Measurements from ENCODE around the gene ARPC5L. TPM values are rescaled to one million over a fixed set of nuclear protein-coding genes. Genes with fewer than 3 reads are reported as not detected.
A peak's percentile ranks its signal among the peaks of the same experiment; 100 is the strongest.

Gene ARPC5L
- total RNA-seq: 10 to 100 TPM; 76.6 to 79.4 TPM

DNA sequence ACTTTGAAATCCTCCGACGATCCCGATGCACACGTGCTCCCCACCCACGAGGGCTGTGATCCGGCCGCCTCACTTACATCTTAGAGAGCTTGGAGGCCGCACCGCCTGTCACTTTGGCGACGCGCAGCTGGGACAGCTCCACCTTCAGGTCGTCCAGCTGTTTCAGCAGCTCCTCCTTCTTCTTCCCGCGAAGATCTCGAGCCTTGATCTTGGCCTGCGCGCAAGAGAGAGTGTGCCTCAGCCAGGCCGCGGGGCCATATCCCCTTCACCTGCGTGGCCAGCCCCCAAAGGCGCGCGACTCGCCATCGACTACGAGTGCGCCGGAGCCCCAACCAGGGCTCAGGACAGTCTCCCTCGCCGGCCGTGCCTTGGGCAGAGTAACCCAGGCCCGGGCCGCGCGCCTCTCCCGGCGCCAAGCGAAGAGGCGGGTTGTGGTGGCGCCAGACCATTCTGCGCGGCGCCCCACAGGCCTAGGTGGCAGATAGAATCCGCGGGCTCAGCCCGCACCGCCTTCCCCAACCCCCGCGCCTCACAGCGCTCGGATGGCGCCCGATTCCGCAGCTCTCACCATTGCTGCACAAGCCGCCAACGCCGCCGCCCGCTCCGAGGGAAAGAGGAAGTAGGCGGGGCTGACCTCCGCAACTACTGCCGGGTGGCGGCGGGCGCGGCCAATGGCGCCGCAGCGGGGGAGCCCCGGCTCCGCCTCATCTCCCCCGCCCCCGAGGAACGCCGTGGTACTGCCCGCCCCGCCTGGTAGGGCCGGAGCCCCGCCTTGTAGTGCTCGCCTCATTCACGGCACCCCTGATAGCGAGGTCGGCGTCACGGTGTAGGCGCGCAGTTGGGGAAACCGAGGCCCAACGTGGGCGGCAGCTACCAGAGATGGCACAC is at the start of gene ARPC5L, which contains the start of gene RPL35:
Gene ARPC5L (plus strand): TSS at position 789 of the 888 bp plus-strand sequence. CDS start 7,161 bp downstream, outside the sequence.
Gene RPL35 (minus strand): TSS at position 616 of the 888 bp plus-strand sequence. CDS start 45 bp downstream, at position 571.
- Mint-ChIP-seq H3K27ac (peak within 1 kb of the TSS; percentile 96), H3K9me3 (no peaks in the 10 kb centered on the region), H3K27me3 (no peaks in the 10 kb centered on the region), H3K36me3 (ENCODE audit: low read depth) (peaks cover 51% of the 10 kb centered on the region), H3K4me3 (peak within 1 kb of the TSS; percentile 86), H3K4me1 (peaks cover 44% of the 10 kb centered on the region)
- POLR2A ChIA-PET: interaction anchor here (0.6 to 7.1 kb wide), 36 partner anchors 9 to 845 kb away, joined by 3 to 210 read pairs (median 4); partner anchors contain the start of genes GOLGA1, HSPA5, MAPKAP1 and NR6A1
- CTCF ChIA-PET: interaction anchor here (0.6 to 3.3 kb wide), 10 partner anchors 9 to 282 kb away, joined by 3 to 36 read pairs (median 6); partner anchors contain the start of genes NR6A1, SCAI and WDR38
- DNase-seq: peak; percentile 97

- Mint-ChIP-seq H3K36me3 (ENCODE audit: low read depth) (no peaks in the 10 kb centered on the region), H3K4me3 (no peak overlapping the region), H3K4me1 (peaks cover 2% of the 10 kb centered on the region), H3K9me3 (no peaks in the 10 kb centered on the region), H3K27ac (no peak overlapping the region), H3K27me3 (no peaks in the 10 kb centered on the region)
- DNase-seq: no peak
- CTCF ChIA-PET: interaction anchor here (1.0 kb wide), 1 partner anchor 28 kb away, joined by 3 read pairs; no protein-coding TSS in a partner anchor
- POLR2A ChIA-PET: no interaction called here
Measured at GRCh38 chr9:124812441-124812876, 49.5 kb upstream of the ARPC5L start.

GRCh38 chr9:124813041-124813440 is 48.9 kb upstream of the ARPC5L start:
- no peaks in the 10 kb centered on the region for H3K27me3 Mint-ChIP-seq
- peaks cover 3% of the 10 kb centered on the region for H3K4me1 Mint-ChIP-seq
- H3K4me3 Mint-ChIP-seq: no peak overlapping the region
- no peaks in the 10 kb centered on the region for H3K9me3 Mint-ChIP-seq
- CTCF ChIA-PET: interaction anchor here (1.5 kb wide), 1 partner anchor 40 kb away, joined by 3 read pairs; the partner anchor contains the start of gene WDR38
- no peak overlapping the region for H3K27ac Mint-ChIP-seq
- H3K36me3 Mint-ChIP-seq (ENCODE audit: low read depth): no peaks in the 10 kb centered on the region
- no peak for DNase-seq
- POLR2A ChIA-PET: no interaction called here

DNA sequence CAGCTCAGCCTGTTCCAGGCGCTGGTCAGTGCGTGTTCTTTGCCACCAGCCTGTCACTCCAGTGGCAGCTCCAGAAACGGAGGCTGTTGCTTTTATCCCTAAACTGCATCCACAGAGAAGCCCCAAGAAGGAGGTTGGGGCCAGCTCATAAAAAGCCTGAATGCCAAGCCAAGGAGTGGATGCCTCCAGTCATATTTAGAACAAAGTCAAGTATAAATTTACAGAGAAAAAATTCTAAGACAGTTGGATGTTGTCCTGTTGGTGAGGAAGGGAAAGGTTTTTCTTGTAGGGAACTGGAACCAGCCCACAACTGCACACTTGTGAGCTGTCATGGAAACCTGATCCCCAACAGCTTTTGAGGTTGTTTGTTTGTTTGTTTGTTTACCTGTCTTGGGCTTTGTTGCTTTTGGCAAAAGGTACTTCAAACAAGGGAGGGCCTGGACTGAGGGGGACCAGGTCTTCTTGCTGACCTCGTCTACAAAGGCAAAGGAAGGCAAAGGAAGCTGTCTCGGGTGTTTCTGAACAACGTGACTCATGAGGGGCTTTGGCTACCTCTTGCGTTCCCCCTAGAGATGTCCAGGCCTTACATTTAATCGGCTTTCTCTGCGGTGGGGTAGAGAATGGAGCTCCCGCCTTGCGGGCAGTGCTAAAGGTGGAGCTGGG is 48.3 kb upstream of the ARPC5L start:
- DNase-seq: no peak
- Mint-ChIP-seq H3K27ac (no peak overlapping the region), H3K27me3 (no peaks in the 10 kb centered on the region), H3K9me3 (no peaks in the 10 kb centered on the region), H3K4me3 (no peak overlapping the region), H3K4me1 (peaks cover 9% of the 10 kb centered on the region), H3K36me3 (ENCODE audit: low read depth) (no peaks in the 10 kb centered on the region)
- POLR2A ChIA-PET: no interaction called here
- CTCF ChIA-PET: interaction anchor here (1.5 kb wide), 1 partner anchor 39 kb away, joined by 3 read pairs; the partner anchor contains the start of gene WDR38

- no peaks in the 10 kb centered on the region for H3K9me3 Mint-ChIP-seq
- ChIA-PET POLR2A (no interaction called here), CTCF (interaction anchor here (1.5 kb wide), 1 partner anchor 39 kb away, joined by 3 read pairs; the partner anchor contains the start of gene WDR38)
- H3K4me3 Mint-ChIP-seq: no peak overlapping the region
- DNase-seq: no peak
- no peak overlapping the region for H3K27ac Mint-ChIP-seq
- no peaks in the 10 kb centered on the region for H3K36me3 Mint-ChIP-seq (ENCODE audit: low read depth)
- peaks cover 10% of the 10 kb centered on the region for H3K4me1 Mint-ChIP-seq
- H3K27me3 Mint-ChIP-seq: no peaks in the 10 kb centered on the region
Measured at GRCh38 chr9:124814164-124814535, 47.8 kb upstream of the ARPC5L start.

- H3K27ac Mint-ChIP-seq: no peak overlapping the region
- H3K4me1 Mint-ChIP-seq: peaks cover 11% of the 10 kb centered on the region
- no peak overlapping the region for H3K4me3 Mint-ChIP-seq
- no peak for DNase-seq
- ChIA-PET CTCF (interaction anchor here (0.7 kb wide), 1 partner anchor 1993 kb away, joined by 4 read pairs; no protein-coding TSS in a partner anchor), POLR2A (no interaction called here)
- no peaks in the 10 kb centered on the region for H3K36me3 Mint-ChIP-seq (ENCODE audit: low read depth)
- no peaks in the 10 kb centered on the region for H3K9me3 Mint-ChIP-seq
- no peaks in the 10 kb centered on the region for H3K27me3 Mint-ChIP-seq
Measured at GRCh38 chr9:124815601-124816000, 46.3 kb upstream of the ARPC5L start.

- ChIA-PET POLR2A (no interaction called here), CTCF (interaction anchor here (0.6 to 1.1 kb wide), 5 partner anchors 21 to 44 kb away, joined by 3 read pairs; partner anchors contain the start of gene OLFML2A)
- H3K27ac Mint-ChIP-seq: no peak overlapping the region
- peaks cover 3% of the 10 kb centered on the region for H3K27me3 Mint-ChIP-seq
- H3K4me1 Mint-ChIP-seq: peaks cover 11% of the 10 kb centered on the region
- no peaks in the 10 kb centered on the region for H3K36me3 Mint-ChIP-seq (ENCODE audit: low read depth)
- H3K4me3 Mint-ChIP-seq: no peak overlapping the region
- peak; percentile 20 for DNase-seq
- H3K9me3 Mint-ChIP-seq: no peaks in the 10 kb centered on the region
Measured at GRCh38 chr9:124818431-124819281, 43.3 kb upstream of the ARPC5L start.

DNA sequence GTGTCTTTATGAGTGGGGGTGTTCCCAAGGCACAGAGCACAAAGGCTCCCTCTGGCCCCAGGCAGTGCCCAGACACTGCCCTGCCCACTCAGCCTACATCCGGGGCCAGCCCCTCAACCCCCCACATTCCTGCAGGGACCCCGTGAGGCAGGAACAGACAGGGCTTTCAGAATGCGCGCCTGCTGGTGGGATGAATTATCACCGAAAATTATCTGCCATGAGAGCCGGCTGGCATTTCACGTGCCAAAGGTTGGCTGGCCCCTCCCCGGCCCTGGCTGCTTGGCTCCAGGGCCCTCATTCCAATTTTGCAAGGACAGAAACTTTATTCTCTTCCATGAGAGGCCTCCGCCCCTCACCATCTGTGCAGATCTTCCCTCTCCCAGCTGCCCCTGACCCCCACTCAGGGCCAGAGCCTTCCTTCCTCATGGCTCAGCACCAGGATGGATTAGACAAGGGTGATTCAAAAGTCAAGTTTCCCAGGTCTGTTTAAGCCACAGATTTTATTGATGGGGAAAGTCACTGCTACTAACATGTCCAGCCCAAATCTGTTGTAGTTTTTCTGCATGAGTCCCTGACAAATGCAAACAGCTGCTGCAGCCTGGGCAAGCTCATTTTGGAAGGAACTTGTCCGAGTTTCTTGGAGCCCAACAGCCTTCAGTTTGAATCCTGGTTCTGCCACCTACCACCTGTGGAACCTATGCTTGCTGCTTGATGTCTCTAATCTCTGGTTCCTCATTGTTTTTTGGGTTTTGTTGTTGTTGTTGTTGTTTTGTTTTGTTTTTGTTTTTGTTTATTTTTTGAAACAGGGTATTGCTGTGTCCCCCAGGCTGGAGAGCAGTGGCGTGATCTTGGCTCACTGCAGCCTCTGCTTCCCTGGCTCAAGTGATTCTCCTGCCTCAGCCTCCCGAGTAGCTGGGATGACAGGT is 41.0 kb upstream of the ARPC5L start:
- POLR2A ChIA-PET: no interaction called here
- Mint-ChIP-seq H3K27ac (no peak overlapping the region), H3K36me3 (ENCODE audit: low read depth) (no peaks in the 10 kb centered on the region), H3K4me1 (peaks cover 11% of the 10 kb centered on the region), H3K27me3 (peaks cover 6% of the 10 kb centered on the region), H3K9me3 (no peaks in the 10 kb centered on the region), H3K4me3 (no peak overlapping the region)
- DNase-seq: no peak
- CTCF ChIA-PET: no interaction called here

GRCh38 chr9:124828489-124829333 is 33.2 kb upstream of the ARPC5L start:
- no peak for DNase-seq

GRCh38 chr9:124829334-124829669 is 32.6 kb upstream of the ARPC5L start:
- H3K27me3 Mint-ChIP-seq: peaks cover under 1% of the 10 kb centered on the region
- ChIA-PET POLR2A (no interaction called here), CTCF (no interaction called here)
- H3K4me1 Mint-ChIP-seq: no peaks in the 10 kb centered on the region
- H3K36me3 Mint-ChIP-seq (ENCODE audit: low read depth): no peaks in the 10 kb centered on the region
- H3K4me3 Mint-ChIP-seq: no peak overlapping the region
- H3K9me3 Mint-ChIP-seq: no peaks in the 10 kb centered on the region
- H3K27ac Mint-ChIP-seq: no peak overlapping the region
- DNase-seq: no peak

More at GRCh38 chr9:124828489-124829333, 33.2 kb upstream of the ARPC5L start:
- H3K36me3 Mint-ChIP-seq (ENCODE audit: low read depth): no peaks in the 10 kb centered on the region
- no peaks in the 10 kb centered on the region for H3K9me3 Mint-ChIP-seq
- no peak overlapping the region for H3K4me3 Mint-ChIP-seq
- ChIA-PET POLR2A (no interaction called here), CTCF (no interaction called here)
- peaks cover 4% of the 10 kb centered on the region for H3K27me3 Mint-ChIP-seq
- H3K4me1 Mint-ChIP-seq: no peaks in the 10 kb centered on the region
- no peak overlapping the region for H3K27ac Mint-ChIP-seq

GRCh38 chr9:124830593-124830992 is 31.3 kb upstream of the ARPC5L start:
- Mint-ChIP-seq H3K9me3 (no peaks in the 10 kb centered on the region), H3K36me3 (ENCODE audit: low read depth) (no peaks in the 10 kb centered on the region), H3K4me1 (no peaks in the 10 kb centered on the region), H3K27me3 (no peaks in the 10 kb centered on the region), H3K4me3 (no peak overlapping the region), H3K27ac (no peak overlapping the region)
- ChIA-PET POLR2A (no interaction called here), CTCF (no interaction called here)
- no peak for DNase-seq

Data from activated CD4-positive, alpha-beta memory T cell treated with anti-CD3 and anti-CD28 coated beads, Interleukin-2, amount 10 ng/mL, durations not matched to agents 7 days and 5 days (primary cell).